ENCODE results near the gene NOS1.

NOS1 gene

DNA sequence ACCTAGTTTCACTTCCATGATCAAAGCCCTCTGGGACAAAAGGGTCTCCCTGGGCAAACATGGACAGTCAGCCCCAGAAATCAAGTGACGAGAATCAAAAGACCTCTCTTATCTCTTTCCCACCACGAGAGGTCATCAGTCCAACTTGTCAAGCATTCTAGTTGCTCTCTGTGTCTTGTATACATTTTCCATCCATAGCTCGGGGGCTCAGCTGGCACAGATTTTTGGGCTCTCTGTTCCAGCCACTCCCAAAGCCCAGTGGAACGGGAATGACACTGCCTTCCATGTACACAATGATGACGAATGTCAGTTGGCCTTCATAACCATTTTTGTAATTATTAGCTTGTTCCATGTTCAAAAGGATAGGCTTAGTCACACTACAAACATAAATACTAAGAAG is 29.7 kb downstream of the NOS1 start:
- DNase-seq (ENCODE audit: low read depth in 4 of 4, low spot score in 1 of 4): no peak

GRCh38 chr12:117330441-117331113 is 30.8 kb downstream of the NOS1 start:
- DNase-seq (ENCODE audit: low read depth in 4 of 4, low spot score in 1 of 4): no peak

DNA sequence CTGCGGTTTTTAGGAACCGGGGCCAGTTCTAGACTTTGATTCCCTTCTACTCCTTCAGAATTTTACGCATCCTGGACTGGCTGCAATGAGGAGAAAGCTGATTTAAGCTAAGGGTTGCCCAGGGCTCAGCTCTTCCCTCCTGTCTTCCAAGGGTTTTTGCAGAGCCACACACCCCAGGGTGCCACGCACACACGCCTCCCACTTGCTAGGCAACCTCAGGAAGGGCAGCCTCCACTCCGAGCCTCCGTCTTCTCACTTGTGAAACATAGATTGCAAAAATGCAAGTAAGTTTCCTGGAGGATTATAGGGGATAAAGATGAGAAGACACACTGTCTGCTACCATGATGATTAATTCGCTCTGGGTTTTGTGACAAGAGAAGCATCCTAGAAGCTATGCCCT is 31.7 kb downstream of the NOS1 start:
- no peak for DNase-seq (ENCODE audit: low read depth in 4 of 4, low spot score in 1 of 4)

DNA sequence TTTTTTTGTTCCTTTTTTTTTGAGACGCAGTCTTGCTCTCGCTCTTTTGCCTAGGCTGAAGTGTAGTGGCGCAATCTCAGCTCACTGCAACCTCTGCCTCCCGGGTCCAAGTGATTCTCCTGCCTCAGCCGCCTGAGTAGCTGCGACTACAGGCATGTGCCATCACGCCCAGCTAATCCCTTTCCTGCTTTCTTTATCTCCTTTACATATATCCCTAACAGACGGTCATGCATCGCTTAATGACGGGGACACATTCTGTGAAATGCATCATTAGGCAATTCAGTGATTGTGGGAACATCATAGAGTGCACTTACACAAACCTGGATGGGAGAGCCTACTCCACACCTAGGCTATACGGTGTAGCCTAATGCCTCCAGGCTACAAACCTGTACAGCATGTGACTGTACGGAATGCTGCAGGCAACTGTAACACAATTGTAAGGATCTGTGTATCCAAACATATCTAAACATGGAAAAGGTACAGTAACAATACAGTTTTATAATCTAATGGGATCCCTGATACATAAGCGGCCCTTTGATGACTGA is 32.8 kb downstream of the NOS1 start:
- DNase-seq (ENCODE audit: low read depth in 4 of 4, low spot score in 1 of 4): no peak

DNA sequence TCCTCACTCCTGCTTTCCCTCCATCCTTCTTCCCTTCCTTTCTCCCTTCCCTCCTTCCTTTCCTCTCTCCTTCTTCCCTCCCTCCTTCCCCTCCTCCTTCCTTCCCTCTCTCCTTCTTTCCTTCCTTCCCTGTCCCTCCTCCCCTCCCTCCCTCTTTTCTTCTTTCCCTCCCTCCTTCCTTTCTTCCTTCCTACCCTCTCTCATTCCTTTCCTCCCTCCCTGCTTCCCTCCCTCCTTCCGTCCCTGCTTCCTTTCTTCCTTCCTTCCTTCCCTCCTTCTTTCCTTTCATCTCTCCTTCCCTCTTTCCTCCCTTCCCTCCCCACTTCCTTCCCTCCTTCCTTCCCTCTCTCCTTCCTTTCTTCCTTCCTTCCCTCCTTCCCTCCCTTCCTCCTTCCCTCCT is 39.0 kb downstream of the NOS1 start:
- DNase-seq (ENCODE audit: low read depth in 4 of 4, low spot score in 1 of 4): no peak

- no peak for DNase-seq (ENCODE audit: low read depth in 4 of 4, low spot score in 1 of 4)
Observed at GRCh38 chr12:117321572-117321971, 39.9 kb downstream of the NOS1 start.

GRCh38 chr12:117318591-117318990 is 42.8 kb downstream of the NOS1 start:
- no peak for DNase-seq (ENCODE audit: low read depth in 4 of 4, low spot score in 1 of 4)

- DNase-seq (ENCODE audit: low read depth in 4 of 4, low spot score in 1 of 4): no peak
Observed at GRCh38 chr12:117316336-117316735, 45.1 kb downstream of the NOS1 start.

DNA sequence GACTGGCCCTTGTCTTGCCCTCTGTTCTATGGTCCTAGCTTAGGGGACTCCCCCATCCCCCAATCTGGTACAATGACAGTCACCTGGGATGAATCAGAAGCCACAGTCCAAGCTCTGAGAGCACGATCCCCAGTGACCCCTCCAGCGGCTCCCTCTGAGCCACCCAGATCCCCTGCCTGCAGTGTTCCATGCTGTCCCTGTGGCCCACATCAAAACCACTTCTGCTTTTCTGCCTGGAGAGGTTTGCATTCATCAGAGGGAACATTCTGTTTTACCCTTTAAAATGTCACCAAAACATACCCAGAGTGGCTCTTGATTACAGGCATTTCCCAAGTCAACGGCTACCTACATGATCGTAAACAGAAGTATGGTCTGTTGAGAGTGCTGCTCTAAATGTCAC is 47.5 kb downstream of the NOS1 start:
- DNase-seq (ENCODE audit: low read depth in 4 of 4, low spot score in 1 of 4): no peak

DNA sequence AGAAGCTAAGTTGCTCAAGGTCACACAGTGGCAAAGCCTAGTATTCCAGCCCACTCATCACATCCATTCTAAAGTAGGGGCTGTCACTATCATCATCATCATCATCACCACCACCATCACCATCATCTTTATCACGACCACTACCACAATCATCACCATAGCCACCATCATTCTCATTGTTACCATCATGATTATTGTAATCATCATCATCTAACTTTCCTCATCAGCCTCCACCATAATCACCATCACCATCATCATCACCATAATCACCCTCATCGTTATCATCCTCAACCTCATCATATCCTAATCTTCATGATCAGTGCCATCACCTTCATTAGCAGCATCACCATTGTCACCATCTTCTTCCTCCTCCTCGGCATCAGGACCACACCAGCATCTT is 48.7 kb downstream of the NOS1 start:
- DNase-seq (ENCODE audit: low read depth in 4 of 4, low spot score in 1 of 4): no peak

DNA sequence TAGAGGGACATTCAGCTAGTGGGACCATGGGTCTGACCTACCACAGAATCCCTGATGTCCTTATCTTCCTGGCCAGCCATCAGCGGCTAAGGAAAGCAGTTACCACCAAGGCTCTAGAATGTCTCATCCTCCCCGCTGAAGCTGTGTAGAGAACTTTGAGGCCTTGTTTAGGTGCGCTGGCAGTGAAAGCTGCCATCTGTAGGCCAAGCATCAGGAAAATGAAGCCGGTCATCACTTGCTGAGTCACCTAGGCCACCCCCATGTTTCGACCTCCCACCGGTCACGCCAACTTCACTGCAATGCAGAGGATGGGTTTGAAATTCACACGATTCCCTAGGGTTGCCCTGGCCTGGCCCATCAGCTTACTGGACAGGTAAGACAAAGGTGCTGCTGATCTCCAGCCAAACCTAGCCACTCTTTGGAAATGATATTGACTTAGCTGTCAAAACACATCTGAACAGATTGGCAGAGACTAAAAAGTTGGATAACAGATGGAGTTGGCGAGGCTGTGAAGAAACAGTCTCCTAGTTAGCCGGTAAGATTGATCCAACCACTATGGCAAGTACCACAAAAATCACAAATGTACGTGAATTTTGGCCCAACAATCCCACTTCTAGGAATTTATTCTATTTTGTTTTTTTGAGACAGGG is 52.0 kb downstream of the NOS1 start:
- DNase-seq (ENCODE audit: low read depth in 4 of 4, low spot score in 1 of 4): no peak

DNA sequence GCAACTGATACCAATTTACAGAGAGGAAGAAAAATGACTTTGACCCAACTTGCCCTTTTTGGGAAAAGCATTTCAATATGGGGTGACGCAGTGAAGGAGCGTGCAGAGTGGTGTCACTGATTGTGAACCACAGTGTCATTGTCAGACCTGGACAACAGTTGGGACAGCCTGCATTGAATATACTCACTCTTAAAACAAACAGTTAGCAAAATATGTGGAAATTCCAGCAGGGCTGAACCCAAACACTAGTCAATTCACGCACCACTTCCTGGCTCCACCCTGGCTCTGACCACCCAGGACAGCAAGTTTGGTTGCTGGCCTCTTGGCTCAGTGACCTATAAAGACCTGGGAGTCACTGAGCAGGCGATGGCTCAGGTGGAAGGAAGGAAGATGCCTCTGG is 61.3 kb downstream of the NOS1 start:
- DNase-seq (ENCODE audit: low read depth in 4 of 4, low spot score in 1 of 4): no peak

DNA sequence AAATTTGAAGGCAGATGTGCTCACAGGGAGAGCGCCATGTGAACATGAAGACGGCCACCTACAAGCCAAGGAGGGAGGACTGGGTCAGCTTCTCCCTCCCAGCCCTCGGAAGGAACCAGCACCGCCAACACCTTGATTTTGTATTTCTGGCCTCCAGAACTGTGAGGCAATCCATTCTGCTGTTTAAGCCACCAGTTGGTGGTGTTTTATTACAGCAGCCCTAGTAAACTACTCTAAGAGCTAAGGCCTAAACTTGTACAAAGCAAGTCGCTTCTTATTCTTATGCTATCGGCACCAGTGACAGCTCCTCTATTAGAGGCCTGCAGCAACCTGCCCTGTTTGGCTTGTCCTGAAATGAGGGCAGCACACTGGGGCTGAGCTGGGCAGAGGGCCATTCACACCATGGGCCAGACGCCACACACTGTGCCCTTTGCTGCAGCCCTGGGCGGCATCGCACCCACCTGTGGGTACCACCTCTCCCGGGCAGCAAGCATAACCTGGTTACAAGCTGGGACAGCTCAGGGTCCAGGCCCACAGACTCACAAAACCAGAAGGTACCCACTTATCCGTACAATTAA is 62.7 kb downstream of the NOS1 start:
- no peak for DNase-seq (ENCODE audit: low read depth in 4 of 4, low spot score in 1 of 4)

GRCh38 chr12:117298191-117298590 is 63.2 kb downstream of the NOS1 start:
- DNase-seq (ENCODE audit: low read depth in 4 of 4, low spot score in 1 of 4): no peak

GRCh38 chr12:117294189-117294603 is 67.2 kb downstream of the NOS1 start:
- DNase-seq (ENCODE audit: low read depth in 4 of 4, low spot score in 1 of 4): no peak

DNA sequence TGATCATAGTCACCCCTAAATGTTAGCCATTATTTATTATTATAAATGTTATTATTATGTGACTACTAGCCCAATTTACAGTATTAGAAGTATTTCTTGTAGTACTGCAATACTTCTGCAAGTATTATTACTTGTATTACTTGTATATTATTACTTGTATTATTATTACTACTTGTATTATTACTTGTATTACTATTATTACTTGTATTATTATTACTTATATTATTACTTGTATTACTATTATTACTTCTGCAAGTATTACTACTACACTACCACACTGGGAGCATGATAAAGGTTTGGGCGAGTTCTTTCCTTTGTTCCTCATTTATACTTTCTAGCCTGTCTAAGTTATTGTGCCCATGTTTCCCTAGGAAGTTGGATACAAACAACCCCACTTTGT is 67.9 kb downstream of the NOS1 start:
- no peak for DNase-seq (ENCODE audit: low read depth in 4 of 4, low spot score in 1 of 4)

GRCh38 chr12:117292688-117293087 is 68.7 kb downstream of the NOS1 start:
- DNase-seq (ENCODE audit: low read depth in 4 of 4, low spot score in 1 of 4): no peak

- DNase-seq (ENCODE audit: low read depth in 4 of 4, low spot score in 1 of 4): no peak
Observed at GRCh38 chr12:117284140-117284539, 77.3 kb downstream of the NOS1 start.

DNA sequence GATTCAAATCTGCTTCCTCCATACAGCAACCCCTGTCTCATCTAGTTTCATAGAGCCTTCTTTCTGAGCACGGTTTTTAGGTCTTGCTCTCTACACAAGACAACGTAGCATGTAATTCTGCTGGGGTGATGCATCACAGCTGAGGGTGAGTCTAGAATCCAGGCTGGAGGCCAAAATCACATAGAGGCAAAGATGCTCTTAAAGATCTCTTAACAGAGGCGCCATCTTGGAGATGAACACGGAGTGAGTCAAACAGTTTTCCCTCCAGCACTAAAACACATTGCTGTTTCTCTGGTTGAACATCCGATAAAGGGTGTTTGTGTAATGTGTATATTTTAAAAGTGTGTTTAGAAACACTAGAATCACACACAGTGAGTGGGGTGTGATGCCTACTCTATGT is 78.9 kb downstream of the NOS1 start:
- no peak for DNase-seq (ENCODE audit: low read depth in 4 of 4, low spot score in 1 of 4)

- DNase-seq (ENCODE audit: low read depth in 4 of 4, low spot score in 1 of 4): no peak
Observed at GRCh38 chr12:117280019-117280680, 81.3 kb downstream of the NOS1 start.

DNA sequence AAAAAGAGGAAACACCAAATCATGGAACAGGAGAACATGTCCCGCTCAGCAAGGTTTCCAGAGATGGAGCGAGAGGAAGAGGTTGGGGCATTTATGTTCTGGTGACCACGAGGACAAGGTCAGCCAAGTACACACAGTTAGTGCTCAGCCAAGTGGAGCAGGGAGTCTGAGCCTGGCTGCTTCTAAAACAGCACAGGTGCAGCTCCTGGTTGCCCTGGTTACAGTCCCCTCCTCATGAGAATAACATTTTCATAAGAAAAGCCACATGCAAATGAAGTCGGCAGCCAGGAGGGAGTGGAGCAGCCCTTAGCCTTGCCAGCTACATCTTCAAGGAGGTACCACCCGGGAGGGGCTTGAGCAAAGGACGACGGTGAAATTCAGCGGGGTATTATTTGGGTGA is 81.8 kb downstream of the NOS1 start:
- no peak for DNase-seq (ENCODE audit: low read depth in 4 of 4, low spot score in 1 of 4)

DNA sequence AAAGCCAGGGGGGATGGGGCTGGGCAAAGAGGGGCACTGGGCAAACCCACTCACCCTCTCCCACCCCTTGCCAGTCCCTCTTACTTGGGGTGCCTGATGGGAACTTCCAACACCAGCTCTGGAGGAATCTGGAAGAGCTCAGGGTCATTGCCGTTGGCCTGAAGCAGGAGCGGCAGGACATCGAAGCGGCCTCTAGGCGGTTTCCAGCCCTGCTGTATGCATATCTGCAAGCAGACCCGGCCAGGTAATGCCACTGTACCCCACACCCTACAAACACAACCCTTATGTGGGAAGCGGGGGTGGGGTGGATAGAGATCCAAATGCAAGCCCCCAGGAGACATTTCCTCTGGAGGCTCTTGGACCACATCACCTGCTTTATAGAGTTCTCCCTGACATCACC is 83.6 kb downstream of the NOS1 start:
- DNase-seq (ENCODE audit: low read depth in 4 of 4, low spot score in 1 of 4): no peak
